OCI-LY1 (cell line): ENCODE data around the gene PXYLP1.

Source experiments
- CTCF ChIP-seq: fragments of 200-600 bp; sonication (generic), shearing (Covaris generic); IDR thresholded peaks from 2 replicates; pipeline ENCODE4 v1.5.1; 2017; ENCODE audit warnings: mild to moderate bottlenecking, antibody characterized with exemption, low read length, moderate library complexity, mixed read lengths
- EZH2 ChIP-seq: fragments of 200-600 bp; sonication (generic), shearing (Covaris generic); IDR thresholded peaks from 2 replicates; pipeline ENCODE4 v1.8.0; 2017; ENCODE audit warnings: borderline replicate concordance, mixed run types, mild to moderate bottlenecking, antibody characterized with exemption, low read length, moderate library complexity, mixed read lengths

- TF ChIP-seq CTCF, result no peak
- TF ChIP-seq EZH2, result no peak
Measured at GRCh38 chr3:141253326-141253725, 21.7 kb downstream of the PXYLP1 start.
